GM23338 (cell line): ENCODE data around the gene SRRD.

Experiments
- CTCF ChIP-seq, 2 experiments: fragments of 200-600 bp in 1 of 2; sonication (generic) in 1 of 2; conservative IDR thresholded peaks; 2 replicates each; pipeline versions ENCODE4 v1.5.1 to v1.6.1; 2016 to 2017; ENCODE audit warnings: antibody characterized with exemption in 2 of 2, low read depth in 2 of 2, mild to moderate bottlenecking in 2 of 2, moderate library complexity in 1 of 2
- EZH2 ChIP-seq: fragments of 200-600 bp; sonication (generic); IDR thresholded peaks from one replicate; pipeline ENCODE4 v1.8.0; 2017; ENCODE audit warnings: antibody characterized with exemption, mild to moderate bottlenecking, low read depth; ENCODE audit not compliant: unreplicated experiment
- EZH2phosphoT487 ChIP-seq: fragments of 200-600 bp; sonication (generic); IDR thresholded peaks from one replicate; pipeline ENCODE4 v1.8.1; 2018; ENCODE audit warnings: antibody characterized with exemption; ENCODE audit not compliant: unreplicated experiment
- POLR2AphosphoS5 ChIP-seq: IDR thresholded peaks from 2 replicates; pipeline ENCODE4 v1.6.1; 2016; ENCODE audit warnings: antibody characterized with exemption, low read depth
- REST ChIP-seq: IDR thresholded peaks from one replicate; pipeline ENCODE4 v1.6.1; 2018; ENCODE audit warnings: antibody characterized with exemption; ENCODE audit not compliant: unreplicated experiment
- TF ChIP-seq, protein P1 (sequence below): IDR thresholded peaks from 2 replicates; pipeline ENCODE4 v1.6.1; 2016; ENCODE audit warnings: antibody characterized with exemption

DNA sequence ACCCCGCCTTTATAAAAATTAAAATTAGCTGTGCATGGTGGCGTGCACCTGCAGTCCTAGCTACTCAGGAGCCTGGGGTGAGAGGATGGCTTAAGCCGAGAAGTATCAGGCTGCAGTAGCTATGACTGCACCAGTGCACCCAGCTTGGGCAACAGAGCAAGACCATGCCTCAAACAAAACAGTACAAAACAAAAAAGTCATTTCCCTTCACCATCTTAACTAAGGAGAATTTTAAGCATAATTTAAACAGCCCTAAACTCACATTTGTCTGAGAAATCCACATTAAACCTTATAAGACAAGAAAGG, 51.9 kb downstream of the SRRD start:
- TF ChIP-seq EZH2phosphoT487 (no peak), EZH2 (no peak), CTCF (conservative IDR thresholded peaks at IDR 0.05; ENCODE audit: low read depth in 2 of 2) (no peak), REST (no peak), POLR2AphosphoS5 (no peak)
- TF ChIP-seq, protein P1, sequence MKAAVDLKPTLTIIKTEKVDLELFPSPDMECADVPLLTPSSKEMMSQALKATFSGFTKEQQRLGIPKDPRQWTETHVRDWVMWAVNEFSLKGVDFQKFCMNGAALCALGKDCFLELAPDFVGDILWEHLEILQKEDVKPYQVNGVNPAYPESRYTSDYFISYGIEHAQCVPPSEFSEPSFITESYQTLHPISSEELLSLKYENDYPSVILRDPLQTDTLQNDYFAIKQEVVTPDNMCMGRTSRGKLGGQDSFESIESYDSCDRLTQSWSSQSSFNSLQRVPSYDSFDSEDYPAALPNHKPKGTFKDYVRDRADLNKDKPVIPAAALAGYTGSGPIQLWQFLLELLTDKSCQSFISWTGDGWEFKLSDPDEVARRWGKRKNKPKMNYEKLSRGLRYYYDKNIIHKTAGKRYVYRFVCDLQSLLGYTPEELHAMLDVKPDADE = no peak
